Endothelial cell of umbilical vein (primary cell): Measurements from ENCODE around the gene CIBAR2. TPM values are rescaled to one million over a fixed set of nuclear protein-coding genes. Genes with fewer than 3 reads are reported as not detected.

Experiments
- BruUV-seq: library from RNA; stranded (reverse); fragments of 400-500 nt; replicated peaks from 2 replicates; lab custom pipeline; 2021; lab: Mats Ljungman, UMichigan
- CTCF ChIA-PET: fragments of 300-600, 350-600 bp; sonication (Branson Sonifier 250); formaldehyde crosslinking; loops from one replicate; lab custom pipeline; 2021; ENCODE audit warnings: antibody characterized with exemption, inconsistent platforms; lab: Charles Lee
- POLR2A ChIA-PET: fragments of 300-600, 350-600 bp; sonication (Branson Sonifier 250); formaldehyde crosslinking; loops from one replicate; lab custom pipeline; 2021; ENCODE audit warnings: antibody characterized with exemption, inconsistent platforms; lab: Charles Lee
- DNase-seq: peaks from one replicate; pipeline ENCODE4 v3.0.0-alpha.2; 2011; ENCODE audit warnings: low read depth, low spot score
- FAIRE-seq: peaks from 2 replicates; lab custom pipeline; 2011; peaks lifted over from hg19 to GRCh38; lab: Jason Lieb, UNC
- H2AFZ ChIP-seq: 2 replicates; pipeline ENCODE4 v1.6.0; 2012; ENCODE audit warnings: low read depth, low read length, control low read depth, inconsistent platforms
- H3K27ac ChIP-seq: 2 replicates; pipeline ENCODE4 v1.5.1; 2011; ENCODE audit warnings: low read depth, mild to moderate bottlenecking, control low read depth, low read length, moderate library complexity; ENCODE audit not compliant: insufficient read depth
- H3K27me3 ChIP-seq, 2 experiments: 2 replicates each; pipeline versions ENCODE4 v1.6.0 to v1.6.1; 2011; ENCODE audit warnings: low read length in 2 of 2, mixed read lengths in 1 of 2; ENCODE audit not compliant: control insufficient read depth in 2 of 2, insufficient read depth in 2 of 2
- H3K36me3 ChIP-seq, 2 experiments: 2 replicates in 1 of 2; 3 replicates in 1 of 2; pipeline ENCODE4 v1.5.1; 2011; ENCODE audit warnings: low read length in 2 of 2, mild to moderate bottlenecking in 1 of 2, moderate library complexity in 1 of 2; ENCODE audit not compliant: control insufficient read depth in 2 of 2, insufficient read depth in 2 of 2; ENCODE audit errors: extremely low read depth in 1 of 2
- H3K4me1 ChIP-seq: 3 replicates; pipeline ENCODE4 v1.5.1; 2011; ENCODE audit warnings: mild to moderate bottlenecking, low read length; ENCODE audit not compliant: control insufficient read depth, insufficient read depth; ENCODE audit errors: extremely low read depth
- H3K4me2 ChIP-seq: 2 replicates; pipeline ENCODE4 v1.6.1; 2011; ENCODE audit warnings: low read length, control low read depth, mixed read lengths; ENCODE audit not compliant: insufficient read depth
- H3K4me3 ChIP-seq, 3 experiments: fragments of 200-600 bp in 1 of 3; sonication (generic), shearing (Covaris generic) in 1 of 3; replicated peaks in 1 of 3; 2 replicates each; pipeline ENCODE4 v1.5.1; 2011 to 2016; ENCODE audit warnings: control low read depth in 3 of 3, low read length in 3 of 3, mild to moderate bottlenecking in 2 of 3, inconsistent platforms in 1 of 3, low read depth in 1 of 3, moderate library complexity in 1 of 3; ENCODE audit not compliant: insufficient read depth in 1 of 3
- H3K79me2 ChIP-seq: 2 replicates; pipeline ENCODE4 v1.6.0; 2012; ENCODE audit warnings: low read length, inconsistent platforms; ENCODE audit not compliant: control insufficient read depth, insufficient read depth
- H3K9ac ChIP-seq: replicated peaks from 2 replicates; pipeline ENCODE3; 2011; ENCODE audit warnings: low read length, control low read depth; ENCODE audit not compliant: insufficient read depth; ENCODE audit errors: extremely low read depth
- H3K9me1 ChIP-seq: replicated peaks from 3 replicates; pipeline ENCODE4 v1.6.0; 2011; ENCODE audit warnings: mild to moderate bottlenecking, low read length; ENCODE audit not compliant: control insufficient read depth, insufficient read depth; ENCODE audit errors: extremely low read depth
- H3K9me3 ChIP-seq: replicated peaks from 2 replicates; pipeline ENCODE4 v1.5.1; 2012; ENCODE audit warnings: low read length, inconsistent platforms; ENCODE audit not compliant: control insufficient read depth, insufficient read depth
- H4K20me1 ChIP-seq: replicated peaks from 2 replicates; pipeline ENCODE3; 2011; ENCODE audit warnings: mild to moderate bottlenecking, low read length; ENCODE audit not compliant: control insufficient read depth, insufficient read depth; ENCODE audit errors: extremely low read depth
- CTCF ChIP-seq, 2 donors: IDR thresholded peaks; 1 replicate in 1 of 2; 2 replicates in 1 of 2; pipeline ENCODE4 v1.5.1; 2011; ENCODE audit warnings: low read length in 2 of 2, mild to moderate bottlenecking in 2 of 2, moderate library complexity in 2 of 2, control low read depth in 1 of 2, inconsistent platforms in 1 of 2, low read depth in 1 of 2; ENCODE audit not compliant: insufficient read depth in 1 of 2; ENCODE audit errors: extremely low read depth in 1 of 2
- EZH2 ChIP-seq: IDR thresholded peaks from 2 replicates; pipeline ENCODE4 v1.6.1; 2012; ENCODE audit warnings: borderline replicate concordance, low read depth, mild to moderate bottlenecking, moderate library complexity, low read length, inconsistent platforms; ENCODE audit not compliant: severe bottlenecking
- FOS ChIP-seq: IDR thresholded peaks from 2 replicates; pipeline ENCODE4 v1.6.1; 2011; ENCODE audit warnings: mild to moderate bottlenecking, low read length, moderate library complexity, borderline replicate concordance; ENCODE audit not compliant: insufficient read depth
- GATA2 ChIP-seq: IDR thresholded peaks from 2 replicates; pipeline ENCODE4 v1.7.0; 2011; ENCODE audit warnings: low read depth, mild to moderate bottlenecking, moderate library complexity, mixed read lengths, low read length; ENCODE audit not compliant: insufficient read length, insufficient read depth
- JUN ChIP-seq: IDR thresholded peaks from 2 replicates; pipeline ENCODE4 v1.6.1; 2011; ENCODE audit warnings: borderline replicate concordance, low read depth; ENCODE audit not compliant: insufficient read length, insufficient read depth
- MYC ChIP-seq: IDR thresholded peaks from one replicate; pipeline ENCODE4 v1.6.1; 2011; ENCODE audit warnings: mild to moderate bottlenecking, low read depth, low read length
- POLR2A ChIP-seq: IDR thresholded peaks from 2 replicates; pipeline ENCODE4 v1.6.1; 2012; ENCODE audit warnings: low read depth, mild to moderate bottlenecking, control low read depth, low read length
- POLR2AphosphoS5 ChIP-seq: IDR thresholded peaks from 2 replicates; pipeline ENCODE4 v1.6.1; 2012; ENCODE audit warnings: low read depth, mild to moderate bottlenecking, control low read depth, low read length, moderate library complexity; ENCODE audit not compliant: insufficient read depth
- dilution Hi-C: fragments of 300-500 bp; cut with MboI; formaldehyde crosslinking; loops from one replicate; pipeline ENCODE4 v1.15.0; 2019; ENCODE audit warnings: low sequenced_read_pairs; ENCODE audit not compliant: extremely low pct_ligation_motif_present
- intact Hi-C: fragments of 100-400 bp; cut with micrococcal nuclease; formaldehyde crosslinking; loops from one replicate; pipeline ENCODE4 v1.10.0; 2022
- polyA plus RNA-seq, 4 experiments: library from polyadenylated mRNA; depleted of rRNA in 3 of 4; stranded (reverse) in 3 of 4; unstranded in 1 of 4; fragments of >200 nt; gene quantifications; 2 replicates each; pipeline versions ENCODE4 v1.2.1 to v1.2.3, GENCODE V29; 2011 to 2012; ENCODE audit warnings: missing spikeins in 1 of 4
- total RNA-seq: library from RNA; stranded (reverse); gene quantifications from 2 replicates; pipeline ENCODE4 v1.2.3, GENCODE V29; 2021
- TF ChIP-seq, protein P1 (sequence below): IDR thresholded peaks from 2 replicates; pipeline ENCODE4 v1.6.1; 2011; ENCODE audit not compliant: insufficient read depth, insufficient read length

The CIBAR2 gene
- total and polyA plus RNA-seq, 2 donors (not counting 3 experiments of a cell fraction or from before 2014, with no cell fraction given): 0.07 TPM; not detected in 1

- dilution Hi-C loops (no loop called here), intact Hi-C loops (no loop called here)
- Histone ChIP-seq H3K4me2 (no peak overlapping the region), H3K4me3 (no peak overlapping the region), H3K36me3 (no peaks in the 10 kb centered on the region), H3K79me2 (no peaks in the 10 kb centered on the region), H4K20me1 (no peaks in the 10 kb centered on the region), H3K9me3 (no peaks in the 10 kb centered on the region), H2AFZ (no peak overlapping the region), H3K27me3 (no peaks in the 10 kb centered on the region), H3K9me1 (no peaks in the 10 kb centered on the region), H3K9ac (no peak overlapping the region), H3K4me1 (peaks cover 34% of the 10 kb centered on the region), H3K27ac (no peak overlapping the region)
- ChIA-PET CTCF (interaction anchor here (1.7 kb wide), 1 partner anchor 24 kb away, joined by 9 read pairs; no protein-coding TSS in a partner anchor), POLR2A (no interaction called here)
- no peak for FAIRE-seq
- BruUV-seq: no TSS peak
- TF ChIP-seq MYC: no peak
- no peak for TF ChIP-seq POLR2AphosphoS5
- TF ChIP-seq EZH2: no peak
- TF ChIP-seq FOS: no peak
- no peak for TF ChIP-seq JUN
- TF ChIP-seq CTCF (IDR thresholded peaks at IDR 0.05; ENCODE audit: extremely low read depth in 1 of 2, insufficient read depth in 1 of 2, low read depth in 1 of 2, low read length in 2 of 2): no peak
- TF ChIP-seq POLR2A: no peak
- TF ChIP-seq, protein P1, sequence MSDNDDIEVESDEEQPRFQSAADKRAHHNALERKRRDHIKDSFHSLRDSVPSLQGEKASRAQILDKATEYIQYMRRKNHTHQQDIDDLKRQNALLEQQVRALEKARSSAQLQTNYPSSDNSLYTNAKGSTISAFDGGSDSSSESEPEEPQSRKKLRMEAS: no peak
- no peak for TF ChIP-seq GATA2
- no peak for DNase-seq
These were observed 26.8 kb upstream of the CIBAR2 start for GRCh38 chr16:85138825-85139627.
